ACC112 (cell line): ENCODE measurements around the gene HNRNPDL.
"Not testable (repeated sequence)": the region's sequence is repeated elsewhere in the genome, so short reads cannot be mapped to it uniquely, and the experiment has no call there.

Experiments
- H2AFZ ChIP-seq: fragments of 200-600 bp; sonication (generic); one replicate; pipeline ENCODE4 v1.6.0; 2017; ENCODE audit warnings: antibody characterized with exemption, low read length; ENCODE audit not compliant: unreplicated experiment
- H3K27ac ChIP-seq: fragments of 200-600 bp; sonication (generic); 2 replicates; pipeline ENCODE4 v1.5.1; 2014; ENCODE audit warnings: low read depth, mild to moderate bottlenecking, antibody characterized with exemption, low read length, moderate library complexity
- H3K27me3 ChIP-seq: fragments of 200-600 bp; sonication (generic); 2 replicates; pipeline ENCODE4 v1.6.1; 2014; ENCODE audit warnings: mild to moderate bottlenecking, antibody characterized with exemption, low read length, moderate library complexity, mixed read lengths; ENCODE audit not compliant: insufficient read depth
- H3K36me3 ChIP-seq: fragments of 200-600 bp; sonication (generic); 2 replicates; pipeline ENCODE4 v1.6.1; 2016; ENCODE audit warnings: mild to moderate bottlenecking, antibody characterized with exemption, low read length, moderate library complexity, mixed read lengths; ENCODE audit not compliant: insufficient read depth
- H3K4me1 ChIP-seq: fragments of 200-600 bp; sonication (generic); one replicate; pipeline ENCODE4 v1.6.1; 2016; ENCODE audit warnings: low read length, mixed read lengths; ENCODE audit not compliant: insufficient read depth, unreplicated experiment, control insufficient read depth
- H3K4me3 ChIP-seq: fragments of 200-600 bp; sonication (generic); 2 replicates; pipeline ENCODE4 v1.5.1; 2014; ENCODE audit warnings: mild to moderate bottlenecking, low read depth, low read length
- H3K79me2 ChIP-seq: fragments of 200-600 bp; sonication (generic); one replicate; pipeline ENCODE4 v1.6.0; 2016; ENCODE audit warnings: low read length; ENCODE audit not compliant: control insufficient read depth, unreplicated experiment, insufficient read depth

HNRNPDL gene

DNA sequence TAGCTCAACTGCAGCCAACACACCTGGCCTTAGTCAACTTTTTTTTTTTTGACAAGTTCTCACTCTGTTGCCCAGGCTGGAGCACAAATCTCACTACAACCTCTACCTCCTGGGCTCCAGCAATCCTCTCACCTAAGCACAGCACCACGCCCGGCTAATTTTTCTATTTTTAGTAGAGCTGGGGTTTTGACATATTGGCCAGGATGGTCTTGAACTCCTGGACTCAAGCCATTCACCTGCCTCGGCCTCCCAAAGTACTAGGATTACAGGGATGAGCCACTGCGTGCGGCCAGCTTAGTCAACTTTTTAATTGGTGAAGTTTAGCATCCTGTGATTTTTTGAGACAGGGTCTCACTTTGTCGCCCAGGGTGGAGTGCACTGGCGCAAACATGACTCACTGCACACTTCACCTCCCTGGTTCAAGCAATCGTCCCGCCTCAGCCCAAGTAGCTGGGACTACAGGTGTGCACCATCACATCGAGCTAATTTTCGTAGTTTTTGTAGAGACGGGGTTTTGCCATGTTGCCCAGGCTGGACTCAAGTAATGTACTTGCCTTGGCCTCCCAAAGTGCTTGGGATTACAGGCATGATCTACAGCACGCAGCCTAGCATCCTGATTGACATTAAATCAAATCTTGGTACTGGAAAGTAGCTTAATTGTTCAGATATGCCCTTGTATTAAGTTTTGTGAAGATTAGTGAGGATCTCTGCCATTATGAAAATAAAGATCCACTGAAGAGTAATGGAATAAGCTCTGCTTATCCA lies 8.3 kb downstream of the HNRNPDL start:
- Histone ChIP-seq H3K36me3 (peaks cover 39% of the 10 kb centered on the region), H3K27ac (no peak overlapping the region), H3K4me3 (no peak overlapping the region), H3K27me3 (no peaks in the 10 kb centered on the region), H3K79me2 (peaks cover 20% of the 10 kb centered on the region), H3K4me1 (peaks cover 40% of the 10 kb centered on the region), H2AFZ (no peak overlapping the region)

DNA sequence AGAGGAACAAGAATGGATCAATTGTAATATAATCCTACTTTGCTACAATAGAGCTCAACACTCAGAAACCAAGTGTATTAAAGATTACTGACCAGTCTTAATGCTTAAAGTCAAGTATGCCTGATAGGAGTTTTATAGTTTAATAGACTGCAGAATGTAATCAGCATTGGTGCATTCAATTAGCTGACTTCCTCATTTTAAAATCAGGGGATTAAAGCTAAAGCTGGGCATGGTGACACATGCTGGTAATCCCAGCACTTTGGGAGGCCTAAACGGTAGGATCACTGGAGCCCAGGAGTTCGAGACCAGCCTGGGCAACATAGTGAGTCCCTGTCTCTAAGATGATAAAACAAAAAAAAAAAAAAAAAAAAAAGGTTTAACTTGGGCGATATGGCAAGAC lies 10.8 kb downstream of the HNRNPDL start:
- no peak overlapping the region for H2AFZ ChIP-seq
- peaks cover 15% of the 10 kb centered on the region for H3K4me1 ChIP-seq
- H3K27me3 ChIP-seq = no peaks in the 10 kb centered on the region

DNA sequence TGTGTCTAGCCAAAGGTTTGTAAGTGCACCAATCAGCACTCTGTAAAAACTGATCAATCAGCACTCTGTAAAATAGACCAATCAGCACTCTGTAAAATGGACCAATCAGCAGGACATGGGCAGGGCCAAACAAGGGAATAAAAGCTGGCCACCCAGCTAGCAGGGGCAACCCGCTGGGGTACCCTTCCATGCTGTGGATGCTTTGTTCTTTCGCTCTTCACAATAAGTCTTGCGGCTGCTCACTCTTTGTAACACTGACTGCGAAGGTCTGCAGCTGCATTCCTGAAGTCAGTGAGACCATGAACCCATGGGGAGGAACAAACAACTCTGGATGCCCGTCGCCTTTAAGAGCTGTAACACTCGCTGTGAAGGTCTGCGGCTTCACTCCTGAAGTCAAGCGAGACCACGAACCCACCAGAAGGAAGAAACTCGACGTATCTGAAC lies 14.3 kb downstream of the HNRNPDL start:
- Histone ChIP-seq H3K4me3 (no peak overlapping the region), H3K4me1 (peaks cover under 1% of the 10 kb centered on the region), H3K79me2 (no peaks in the 10 kb centered on the region), H2AFZ (no peak overlapping the region), H3K27ac (no peak overlapping the region), H3K27me3 (no peaks in the 10 kb centered on the region), H3K36me3 (no peaks in the 10 kb centered on the region)

More for the DNA sequence above, 10.8 kb downstream of the HNRNPDL start:
- peaks cover 13% of the 10 kb centered on the region for H3K36me3 ChIP-seq
- no peaks in the 10 kb centered on the region for H3K79me2 ChIP-seq
- H3K27ac ChIP-seq = no peak overlapping the region
- no peak overlapping the region for H3K4me3 ChIP-seq

DNA sequence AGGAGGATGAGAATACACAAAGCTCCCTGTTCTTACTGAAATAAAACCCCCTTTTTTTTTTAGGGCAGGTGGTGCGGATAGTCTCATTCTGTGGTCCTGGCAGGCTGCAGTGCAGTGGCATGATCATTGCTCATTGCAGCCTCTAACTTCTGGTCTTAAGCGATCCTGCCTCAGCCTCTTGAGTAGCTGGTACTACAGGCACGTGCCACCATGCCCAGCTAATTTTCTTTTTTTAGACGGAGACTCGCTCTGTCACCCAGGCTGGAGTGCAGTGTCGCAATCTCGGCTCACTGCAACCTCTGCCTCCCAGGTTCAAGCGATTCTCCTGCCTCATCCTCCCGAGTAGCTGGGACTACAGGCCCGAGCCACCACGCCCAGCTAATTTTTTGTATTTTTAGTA lies 15.2 kb downstream of the HNRNPDL start:
- H3K27me3 ChIP-seq, H3K36me3 ChIP-seq, H3K27ac ChIP-seq, H3K79me2 ChIP-seq, H3K4me3 ChIP-seq, H3K4me1 ChIP-seq, H2AFZ ChIP-seq: not testable (repeated sequence)

DNA sequence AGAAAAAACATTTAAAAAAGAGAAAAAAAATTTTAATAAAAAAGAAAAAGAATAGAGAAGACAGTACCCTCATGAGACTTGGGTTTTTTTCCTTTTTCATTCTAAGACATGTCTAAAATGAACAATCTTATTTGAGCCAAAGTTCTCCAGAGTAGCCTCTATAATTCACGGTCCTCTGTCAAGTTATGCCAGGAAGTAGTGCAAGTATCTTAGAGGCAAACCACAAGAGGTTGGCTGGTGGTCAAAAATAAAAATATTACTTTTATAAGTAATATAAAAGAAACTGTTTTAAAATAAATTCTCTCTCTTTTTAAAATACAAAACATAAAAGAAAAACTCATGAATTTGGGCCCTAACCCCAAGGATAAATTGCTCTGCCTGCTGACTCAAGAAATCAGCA lies 26.5 kb downstream of the HNRNPDL start:
- Histone ChIP-seq H3K79me2 (no peaks in the 10 kb centered on the region), H3K4me1 (no peaks in the 10 kb centered on the region), H3K27ac (no peak overlapping the region), H3K36me3 (no peaks in the 10 kb centered on the region), H3K27me3 (no peaks in the 10 kb centered on the region), H3K4me3 (no peak overlapping the region), H2AFZ (no peak overlapping the region)

DNA sequence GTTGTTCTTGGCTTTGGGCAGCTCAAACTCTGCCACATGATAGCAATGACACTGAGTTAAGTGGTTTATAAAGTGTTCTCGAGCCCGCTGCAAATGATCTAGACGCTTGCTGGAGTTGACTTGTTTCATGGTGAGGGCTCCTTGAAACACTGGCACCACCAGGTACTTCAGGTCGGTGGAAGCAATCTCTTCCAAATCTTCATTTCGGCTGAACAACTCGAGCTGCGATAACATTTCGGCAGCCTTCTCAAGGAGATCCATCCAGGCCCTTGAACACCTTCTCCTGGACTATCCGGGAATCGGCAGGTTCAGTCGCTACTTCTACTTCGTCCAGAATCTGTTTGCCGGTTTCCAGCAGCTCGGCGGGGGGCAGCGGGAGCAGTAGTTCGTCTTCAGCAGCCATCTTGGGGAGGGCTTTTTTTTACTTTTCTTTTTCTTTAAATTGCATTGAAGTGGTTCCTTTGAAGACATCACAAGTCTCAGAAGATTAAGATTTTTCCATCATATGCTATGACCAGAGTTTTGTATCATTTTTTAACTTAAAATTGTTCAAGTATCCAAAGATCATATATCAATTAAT lies 28.0 kb downstream of the HNRNPDL start:
- Histone ChIP-seq H3K4me1 (no peaks in the 10 kb centered on the region), H3K79me2 (no peaks in the 10 kb centered on the region), H3K27me3 (no peaks in the 10 kb centered on the region), H2AFZ (no peak overlapping the region), H3K4me3 (no peak overlapping the region), H3K36me3 (no peaks in the 10 kb centered on the region), H3K27ac (no peak overlapping the region)

DNA sequence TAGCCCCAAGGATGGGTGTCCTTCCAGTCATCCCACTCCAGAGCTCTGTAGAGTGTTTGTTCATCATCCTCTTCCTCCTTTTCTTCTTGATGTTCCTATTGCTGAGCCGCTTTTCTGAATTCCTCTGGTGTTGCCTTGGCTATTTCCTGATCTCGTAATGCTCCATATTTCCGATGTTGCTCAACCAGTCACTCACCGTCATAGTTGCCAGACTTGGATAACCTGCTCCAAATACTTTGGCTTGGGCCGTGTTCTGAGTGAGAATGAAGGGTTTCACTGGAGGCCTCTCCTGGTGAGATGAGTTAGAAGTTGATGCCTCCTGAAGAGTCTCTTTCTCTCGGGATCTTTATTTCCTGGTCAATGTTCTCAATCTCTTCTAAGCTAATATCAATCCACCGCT lies 28.7 kb downstream of the HNRNPDL start:
- no peak overlapping the region for H2AFZ ChIP-seq
- H3K36me3 ChIP-seq = no peaks in the 10 kb centered on the region
- H3K4me3 ChIP-seq = no peak overlapping the region

DNA sequence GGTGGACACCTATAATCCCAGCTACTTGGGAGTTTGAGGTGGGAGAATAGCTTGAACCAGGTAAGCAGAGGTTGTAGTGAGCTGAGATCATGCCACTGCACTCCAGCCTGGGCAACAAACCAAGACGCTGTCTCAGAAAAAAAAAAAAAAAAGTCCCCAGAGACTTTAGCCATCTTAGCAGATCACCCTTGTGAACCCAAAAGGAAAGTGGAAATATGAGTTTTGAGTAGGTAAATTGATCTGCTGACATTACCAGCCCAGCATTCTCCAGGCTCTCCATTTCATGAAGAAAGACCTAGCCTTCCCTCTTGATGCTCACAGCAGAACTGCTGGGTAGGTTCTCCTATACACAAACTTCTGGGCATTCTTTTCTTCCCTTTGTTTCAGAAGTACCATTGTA lies 32.0 kb downstream of the HNRNPDL start:
- Histone ChIP-seq H3K4me1 (no peaks in the 10 kb centered on the region), H3K79me2 (no peaks in the 10 kb centered on the region), H3K27ac (no peak overlapping the region), H3K36me3 (no peaks in the 10 kb centered on the region), H3K27me3 (no peaks in the 10 kb centered on the region), H2AFZ (no peak overlapping the region), H3K4me3 (no peak overlapping the region)

More for the DNA sequence above, 28.7 kb downstream of the HNRNPDL start:
- Histone ChIP-seq H3K79me2 (no peaks in the 10 kb centered on the region), H3K27me3 (no peaks in the 10 kb centered on the region), H3K4me1 (no peaks in the 10 kb centered on the region), H3K27ac (no peak overlapping the region)

DNA sequence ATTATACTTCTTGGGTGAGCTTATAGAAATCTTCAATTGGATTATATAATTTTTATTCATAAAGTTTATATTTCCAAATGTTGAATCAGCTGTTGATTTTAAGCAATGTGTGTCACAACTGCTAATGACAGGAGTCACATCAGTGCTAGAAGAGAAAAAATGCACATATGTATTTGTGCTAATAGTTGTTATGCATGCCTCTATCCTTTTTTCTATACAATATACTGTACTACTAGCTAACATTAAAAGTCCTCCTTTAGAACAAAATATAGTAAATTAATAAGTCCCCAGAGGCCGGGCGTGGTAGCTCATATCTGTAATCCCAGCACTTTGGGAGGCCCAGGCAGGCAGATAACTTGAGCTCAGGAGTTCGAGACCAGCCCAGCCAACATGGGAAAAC lies 32.7 kb downstream of the HNRNPDL start:
- Histone ChIP-seq H3K4me1 (no peaks in the 10 kb centered on the region), H3K27me3 (no peaks in the 10 kb centered on the region)

DNA sequence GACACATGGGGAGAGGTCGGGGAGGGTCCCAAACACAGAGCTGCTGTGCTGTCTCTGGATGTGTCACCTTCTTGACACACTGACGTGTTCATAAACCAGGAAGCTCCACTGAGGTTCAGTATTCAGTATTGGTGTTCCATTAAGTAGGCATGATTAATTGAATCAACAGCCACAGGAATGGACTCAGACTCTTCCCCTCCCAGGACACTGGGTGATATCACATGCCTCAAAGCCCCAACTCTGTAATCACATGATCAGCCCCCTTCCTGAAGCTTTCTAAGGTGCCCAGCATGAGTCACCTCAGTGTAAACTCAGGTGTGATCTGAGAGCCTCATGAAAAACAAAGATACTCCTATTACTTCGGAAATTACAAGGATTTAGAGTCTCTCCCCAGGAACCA lies 35.4 kb downstream of the HNRNPDL start:
- H3K27me3 ChIP-seq = no peaks in the 10 kb centered on the region

More for the DNA sequence above, 32.7 kb downstream of the HNRNPDL start:
- no peaks in the 10 kb centered on the region for H3K36me3 ChIP-seq
- no peak overlapping the region for H3K4me3 ChIP-seq
- no peaks in the 10 kb centered on the region for H3K79me2 ChIP-seq
- no peak overlapping the region for H2AFZ ChIP-seq
- no peak overlapping the region for H3K27ac ChIP-seq

DNA sequence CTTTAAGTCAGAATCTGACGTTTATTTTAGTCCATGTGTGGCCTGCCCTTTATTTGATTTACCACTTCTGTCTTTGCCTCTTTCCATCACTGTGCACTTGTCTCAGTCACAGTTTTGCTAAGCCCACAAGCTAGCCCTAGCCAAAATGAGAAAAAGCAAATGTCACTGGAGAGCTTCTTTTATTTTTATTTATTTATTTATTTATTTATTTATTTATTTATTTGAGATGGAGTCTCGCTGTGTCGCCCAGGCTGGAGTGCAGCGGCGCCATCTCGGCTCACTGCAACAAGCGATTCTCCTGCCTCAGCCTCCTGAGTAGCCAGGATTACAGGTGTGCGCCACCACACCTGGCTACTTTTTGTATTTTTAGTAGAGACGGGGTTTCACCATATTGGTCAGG lies 40.2 kb downstream of the HNRNPDL start:
- H3K27me3 ChIP-seq, H3K27ac ChIP-seq, H3K36me3 ChIP-seq, H3K4me3 ChIP-seq, H2AFZ ChIP-seq, H3K4me1 ChIP-seq, H3K79me2 ChIP-seq: not testable (repeated sequence)

More for the DNA sequence above, 35.4 kb downstream of the HNRNPDL start:
- Histone ChIP-seq H3K36me3 (no peaks in the 10 kb centered on the region), H3K4me1 (no peaks in the 10 kb centered on the region), H3K79me2 (no peaks in the 10 kb centered on the region), H3K27ac (no peak overlapping the region), H3K4me3 (no peak overlapping the region), H2AFZ (no peak overlapping the region)
